HG03039 (cell line): Measurements from ENCODE around the gene FGF19.

Source experiments
- ATAC-seq: cut with Tn5 transposase; IDR thresholded peaks from one replicate; pipeline ENCODE4 v1.9.1; 2021; ENCODE audit warnings: mild to moderate bottlenecking, moderate library complexity; ENCODE audit not compliant: unreplicated experiment

FGF19 gene

DNA sequence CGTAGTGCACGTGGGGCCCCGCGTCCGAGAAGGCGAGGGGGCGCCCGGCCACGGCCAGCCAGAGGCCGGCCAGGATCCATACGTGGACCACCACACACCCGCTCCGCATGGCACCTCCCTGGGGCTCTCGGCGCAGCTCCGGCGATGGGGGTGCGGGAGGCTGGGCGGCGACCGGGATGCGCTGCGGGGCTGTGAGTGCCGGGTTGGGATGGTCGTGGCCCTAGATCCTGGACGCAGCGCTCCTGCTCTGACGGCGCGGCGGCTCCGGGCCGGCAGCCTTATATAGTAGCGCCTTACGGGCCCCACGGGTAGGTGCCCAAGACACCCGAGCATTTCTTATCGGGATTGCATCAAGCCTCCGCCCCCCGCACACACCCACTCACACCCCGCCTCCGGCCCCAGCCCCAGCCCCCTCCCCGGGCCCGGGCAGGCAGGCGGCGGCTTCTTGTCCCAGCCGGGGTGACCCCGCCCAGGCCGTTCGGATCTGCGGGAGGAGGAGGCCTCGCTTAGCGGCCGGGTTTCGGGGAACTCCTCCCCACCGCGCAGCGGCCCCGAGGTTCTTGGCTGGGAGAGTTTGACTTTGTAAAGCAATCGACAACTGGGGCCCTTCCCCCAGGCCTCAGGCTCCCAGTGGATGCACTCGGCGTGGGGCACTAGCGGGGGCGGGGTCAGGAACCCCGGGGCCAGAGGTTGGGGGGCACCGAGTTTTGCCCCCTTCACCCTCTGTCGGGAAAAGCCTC lies at the start of gene FGF19:
TSS of gene FGF19 (minus strand) at position 255 of the 740 bp plus-strand sequence. CDS start at position 109, 146 bp downstream.
- no peak for ATAC-seq

DNA sequence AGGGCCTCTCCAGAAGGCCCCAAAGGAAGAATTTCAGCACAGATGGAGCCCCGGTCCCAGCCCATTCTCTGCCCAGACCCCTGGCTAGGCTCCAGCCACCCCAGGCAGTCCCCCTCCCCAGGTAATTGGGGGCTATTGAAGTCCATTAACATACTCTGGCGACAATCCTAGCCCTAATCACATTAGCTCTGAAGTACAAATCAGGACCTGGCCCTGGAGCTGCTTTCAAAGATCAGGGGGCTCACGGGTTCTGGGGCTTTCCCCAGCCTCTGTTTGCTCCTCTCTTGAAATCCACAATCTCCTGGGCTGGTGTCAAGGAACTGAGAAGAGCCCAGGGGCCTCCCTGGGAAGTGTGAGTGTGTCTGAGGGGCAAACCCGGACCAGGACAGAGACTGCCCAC lies 49.1 kb upstream of the FGF19 start:
- ATAC-seq = no peak

DNA sequence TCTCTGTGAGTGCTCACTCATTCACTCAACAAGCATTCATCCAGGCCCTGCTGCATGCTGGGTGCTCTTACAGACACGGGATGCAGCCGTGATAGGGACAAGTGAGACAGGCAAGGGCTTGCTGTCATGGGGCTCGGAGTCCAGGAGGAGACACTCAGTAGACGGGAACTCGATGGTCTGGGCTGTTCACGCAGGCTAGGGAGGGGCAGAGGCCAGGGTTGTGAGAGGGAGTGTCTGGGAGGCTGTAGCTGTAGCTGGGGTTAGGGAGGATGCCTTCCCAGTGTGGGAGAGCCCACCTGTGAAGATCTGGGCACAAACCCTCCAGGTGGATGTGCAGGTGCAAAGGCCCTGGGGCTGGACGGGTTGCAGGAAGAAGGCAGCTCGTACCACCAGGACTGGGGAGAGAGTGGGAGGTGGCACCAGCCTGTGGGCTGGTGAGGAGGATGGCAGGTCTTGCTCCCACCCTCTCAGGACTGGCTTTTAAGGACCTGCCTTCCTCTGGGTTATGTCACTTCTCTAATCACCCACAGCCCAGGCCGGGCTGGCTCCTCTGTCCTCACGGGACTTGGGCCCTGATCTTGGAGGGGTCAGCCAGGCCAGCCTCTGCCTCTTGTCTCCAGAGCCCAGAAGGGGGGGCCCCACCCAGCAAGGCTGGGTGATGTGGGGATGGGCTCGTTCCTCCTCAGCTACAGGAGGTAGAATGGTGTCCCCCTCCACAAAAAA lies 47.2 kb upstream of the FGF19 start:
- no peak for ATAC-seq

- ATAC-seq = no peak
These were observed 46.5 kb upstream of the FGF19 start for GRCh38 chr11:69750108-69750850.

GRCh38 chr11:69748637-69749036 lies 44.8 kb upstream of the FGF19 start:
- ATAC-seq = no peak

GRCh38 chr11:69746752-69747742 lies 43.2 kb upstream of the FGF19 start:
- no peak for ATAC-seq

- no peak for ATAC-seq
These were observed 42.3 kb upstream of the FGF19 start for GRCh38 chr11:69746140-69746539.

DNA sequence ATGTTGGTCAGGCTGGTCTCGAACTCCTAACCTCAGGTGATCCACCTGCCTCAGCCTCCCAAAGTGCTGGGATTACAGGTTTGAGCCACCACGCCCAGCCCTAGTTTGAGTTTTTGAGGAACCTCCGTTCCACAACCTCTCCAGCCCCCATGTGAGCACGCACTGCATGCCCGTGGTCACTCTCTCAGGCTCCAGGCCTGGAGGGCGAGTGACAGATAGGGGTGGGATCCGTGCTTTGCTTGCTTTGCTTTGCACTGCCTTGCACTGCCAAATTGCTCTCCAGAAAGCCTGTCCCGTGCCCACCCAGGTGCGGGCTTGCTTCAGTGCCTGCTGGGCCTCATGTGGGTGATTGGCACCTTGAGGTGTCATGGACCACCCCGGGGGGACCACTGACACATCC lies 41.4 kb upstream of the FGF19 start:
- no peak for ATAC-seq

DNA sequence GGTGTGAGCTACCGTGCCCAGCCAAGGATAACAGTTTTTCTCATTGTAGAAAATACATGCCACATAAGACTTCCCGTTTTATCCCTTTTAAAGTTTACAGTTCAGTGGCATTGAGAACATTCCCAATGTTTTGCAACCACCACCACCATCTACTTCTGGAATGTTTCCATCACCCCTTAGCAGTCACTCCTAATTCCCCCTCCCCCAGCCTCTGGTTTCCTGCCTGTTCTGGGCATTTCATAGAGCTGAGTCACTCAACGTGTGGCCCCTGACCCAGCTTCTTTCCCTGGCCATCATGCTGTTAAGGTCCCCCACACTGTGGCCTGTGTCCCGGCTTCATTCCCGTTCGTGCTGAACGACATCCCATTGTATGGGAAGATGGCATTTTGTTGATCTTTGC lies 40.6 kb upstream of the FGF19 start:
- ATAC-seq = no peak

- no peak for ATAC-seq
These were observed 31.0 kb upstream of the FGF19 start for GRCh38 chr11:69734841-69735240.

GRCh38 chr11:69734367-69734766 lies 30.5 kb upstream of the FGF19 start:
- ATAC-seq = no peak

- no peak for ATAC-seq
These were observed 29.1 kb upstream of the FGF19 start for GRCh38 chr11:69732910-69733309.

DNA sequence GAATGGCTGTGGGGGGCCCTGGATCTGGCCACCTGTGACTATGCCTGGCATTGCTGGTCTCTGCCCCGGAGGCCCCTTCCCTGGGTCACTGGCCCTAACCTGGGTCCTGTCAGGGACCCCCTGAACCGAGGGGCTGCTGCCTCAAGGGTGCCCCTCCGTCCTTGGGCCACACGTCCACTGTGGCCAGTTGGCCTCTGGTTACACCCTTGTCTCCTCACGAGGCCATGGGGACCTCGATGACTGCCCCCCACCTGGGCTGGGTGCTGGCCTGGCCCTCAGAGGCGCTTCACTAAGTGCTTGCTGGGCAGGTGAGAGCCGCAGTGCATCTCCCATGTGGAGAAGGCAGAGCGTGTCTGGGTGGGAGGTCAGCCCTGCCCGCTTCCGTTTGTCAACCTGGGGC lies 27.3 kb upstream of the FGF19 start:
- no peak for ATAC-seq

DNA sequence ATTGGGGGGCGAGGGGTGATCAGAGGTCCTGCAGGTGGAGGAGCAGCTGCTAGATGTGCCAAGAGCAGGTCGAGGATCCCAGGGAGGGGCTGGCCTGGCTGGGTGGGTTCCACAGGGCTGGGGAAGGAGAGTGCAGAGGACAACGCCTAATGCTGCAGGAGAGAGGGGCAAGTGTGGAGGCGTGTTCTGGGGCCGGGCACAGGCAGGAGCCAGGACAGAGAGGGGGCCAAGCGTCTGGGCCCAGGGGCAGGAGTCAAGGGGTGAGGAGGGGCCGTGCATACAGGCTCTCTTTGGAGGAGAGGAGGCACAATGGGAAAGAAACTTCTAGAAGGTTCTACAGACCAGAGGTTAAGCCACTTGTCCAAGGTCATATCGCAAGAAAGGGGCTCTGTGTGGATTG lies 26.7 kb upstream of the FGF19 start:
- no peak for ATAC-seq

GRCh38 chr11:69729252-69729651 lies 25.4 kb upstream of the FGF19 start:
- ATAC-seq = no peak

GRCh38 chr11:69727266-69727665 lies 23.4 kb upstream of the FGF19 start:
- no peak for ATAC-seq

DNA sequence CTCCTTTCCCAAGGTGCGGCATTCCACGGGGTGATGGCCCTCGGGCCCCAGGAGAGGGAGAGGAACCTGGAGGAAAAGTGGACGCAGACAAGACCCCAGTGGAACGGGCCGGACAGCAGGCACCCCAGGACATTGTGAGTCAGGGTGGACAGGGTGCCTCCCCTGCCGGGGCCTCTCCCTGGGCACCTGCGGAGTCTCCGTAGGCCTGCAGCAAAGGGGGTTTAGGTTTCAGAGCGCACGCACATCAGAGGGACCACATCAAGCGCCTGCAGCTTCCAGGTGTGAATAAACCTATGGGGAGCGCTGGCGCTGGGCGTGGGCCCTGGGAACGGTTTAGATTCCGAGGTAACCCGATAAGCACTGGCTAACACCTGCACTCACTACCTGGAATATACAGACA lies 22.7 kb upstream of the FGF19 start:
- no peak for ATAC-seq

GRCh38 chr11:69726019-69726418 lies 22.2 kb upstream of the FGF19 start:
- ATAC-seq = no peak

- no peak for ATAC-seq
These were observed 17.9 kb upstream of the FGF19 start for GRCh38 chr11:69721745-69722144.

GRCh38 chr11:69721106-69721505 lies 17.3 kb upstream of the FGF19 start:
- ATAC-seq = no peak

- no peak for ATAC-seq
These were observed 15.1 kb upstream of the FGF19 start for GRCh38 chr11:69718912-69719311.
